KOPT-K1 (cell line): ENCODE data around the gene PRTN3.
"Not testable (repeated sequence)": the region's sequence is repeated elsewhere in the genome, so short reads cannot be mapped to it uniquely, and the experiment has no call there.

Source experiments
- H3K27ac ChIP-seq: fragments of 200-600 bp; sonication (generic); 2 replicates; pipeline ENCODE4 v1.5.1; 2016; ENCODE audit warnings: antibody characterized with exemption, mild to moderate bottlenecking, low read depth, low read length; ENCODE audit not compliant: poor library complexity, severe bottlenecking
- H3K36me3 ChIP-seq: fragments of 200-600 bp; sonication (generic); 2 replicates; pipeline ENCODE4 v1.5.1; 2017; ENCODE audit warnings: antibody characterized with exemption, mild to moderate bottlenecking, low read length, moderate library complexity; ENCODE audit not compliant: insufficient read depth
- H3K9me3 ChIP-seq: fragments of 200-600 bp; sonication (generic); 2 replicates; pipeline ENCODE4 v1.5.1; 2017; ENCODE audit warnings: antibody characterized with exemption, low read length, mild to moderate bottlenecking; ENCODE audit not compliant: insufficient read depth, poor library complexity, severe bottlenecking

The PRTN3 gene

GRCh38 chr19:883661-884211 is 42.9 kb downstream of the PRTN3 start:
- Histone ChIP-seq H3K27ac (no peak overlapping the region), H3K9me3 (no peaks in the 10 kb centered on the region), H3K36me3 (peaks cover 69% of the 10 kb centered on the region)

GRCh38 chr19:884420-885211 is 43.8 kb downstream of the PRTN3 start:
- Histone ChIP-seq H3K27ac (no peak overlapping the region), H3K36me3 (peaks cover 77% of the 10 kb centered on the region), H3K9me3 (no peaks in the 10 kb centered on the region)

- H3K36me3 ChIP-seq: peaks cover 83% of the 10 kb centered on the region
- H3K27ac ChIP-seq: no peak overlapping the region
These were observed 44.9 kb downstream of the PRTN3 start for GRCh38 chr19:885536-886224.

GRCh38 chr19:887072-887471 is 46.3 kb downstream of the PRTN3 start:
- Histone ChIP-seq H3K27ac (no peak overlapping the region), H3K9me3 (no peaks in the 10 kb centered on the region), H3K36me3 (peaks cover 72% of the 10 kb centered on the region)

More at GRCh38 chr19:885536-886224, 44.9 kb downstream of the PRTN3 start:
- no peaks in the 10 kb centered on the region for H3K9me3 ChIP-seq

GRCh38 chr19:887599-887998 is 46.8 kb downstream of the PRTN3 start:
- H3K9me3 ChIP-seq: no peaks in the 10 kb centered on the region
- peaks cover 67% of the 10 kb centered on the region for H3K36me3 ChIP-seq
- H3K27ac ChIP-seq: no peak overlapping the region

- Histone ChIP-seq H3K36me3 (peaks cover 56% of the 10 kb centered on the region), H3K9me3 (no peaks in the 10 kb centered on the region), H3K27ac (no peak overlapping the region)
These were observed 48.0 kb downstream of the PRTN3 start for GRCh38 chr19:888581-889385.

GRCh38 chr19:889662-890295 is 49.0 kb downstream of the PRTN3 start:
- no peak overlapping the region for H3K27ac ChIP-seq
- no peaks in the 10 kb centered on the region for H3K9me3 ChIP-seq
- peaks cover 49% of the 10 kb centered on the region for H3K36me3 ChIP-seq

- no peak overlapping the region for H3K27ac ChIP-seq
- peaks cover 39% of the 10 kb centered on the region for H3K36me3 ChIP-seq
- no peaks in the 10 kb centered on the region for H3K9me3 ChIP-seq
These were observed 50.0 kb downstream of the PRTN3 start for GRCh38 chr19:890831-891230.

- not testable (repeated sequence) for H3K9me3 ChIP-seq
- Histone ChIP-seq H3K36me3 (peaks cover 32% of the 10 kb centered on the region), H3K27ac (peak overlapping the region; percentile 87)
These were observed 50.8 kb downstream of the PRTN3 start for GRCh38 chr19:891421-892200.

GRCh38 chr19:892243-892893 is 51.6 kb downstream of the PRTN3 start:
- H3K36me3 ChIP-seq: peaks cover 31% of the 10 kb centered on the region; the same call in 1 of the 2 replicates
- H3K9me3 ChIP-seq: no peaks in the 10 kb centered on the region
- peak overlapping the region; percentile 87 for H3K27ac ChIP-seq

- Histone ChIP-seq H3K27ac (peak within 1 kb of the TSS; percentile 87), H3K36me3 (peaks cover 29% of the 10 kb centered on the region; the same call in 1 of the 2 replicates), H3K9me3 (no peaks in the 10 kb centered on the region)
These were observed 52.3 kb downstream of the PRTN3 start, which contains the start of the genes MED16 and RNU6-9 for GRCh38 chr19:892894-893689. Gene MED16, minus strand, starts transcription at chr19:893187. Its CDS starts 2,056 bp downstream, at chr19:891131. Gene RNU6-9, plus strand, starts transcription at chr19:893484.

GRCh38 chr19:896434-896833 is 55.6 kb downstream of the PRTN3 start:
- Histone ChIP-seq H3K9me3 (no peaks in the 10 kb centered on the region), H3K27ac (no peak overlapping the region), H3K36me3 (peaks cover 8% of the 10 kb centered on the region; the same call in 1 of the 2 replicates)

- H3K9me3 ChIP-seq: no peaks in the 10 kb centered on the region
- no peak overlapping the region for H3K27ac ChIP-seq
- H3K36me3 ChIP-seq: peaks cover 8% of the 10 kb centered on the region; the same call in 1 of the 2 replicates
These were observed 56.2 kb downstream of the PRTN3 start for GRCh38 chr19:896999-897398.
